ENCODE measurements around the gene HDAC4. TPM values are rescaled to one million over a fixed set of nuclear protein-coding genes. Genes with fewer than 3 reads are reported as not detected.

The HDAC4 gene
- total and polyA plus RNA-seq, 10 of the 15 experiments (the other 5 are each of a cell fraction or from before 2014, with no cell fraction given): 0.22 to 15.7 (median 4.8) TPM

DNA sequence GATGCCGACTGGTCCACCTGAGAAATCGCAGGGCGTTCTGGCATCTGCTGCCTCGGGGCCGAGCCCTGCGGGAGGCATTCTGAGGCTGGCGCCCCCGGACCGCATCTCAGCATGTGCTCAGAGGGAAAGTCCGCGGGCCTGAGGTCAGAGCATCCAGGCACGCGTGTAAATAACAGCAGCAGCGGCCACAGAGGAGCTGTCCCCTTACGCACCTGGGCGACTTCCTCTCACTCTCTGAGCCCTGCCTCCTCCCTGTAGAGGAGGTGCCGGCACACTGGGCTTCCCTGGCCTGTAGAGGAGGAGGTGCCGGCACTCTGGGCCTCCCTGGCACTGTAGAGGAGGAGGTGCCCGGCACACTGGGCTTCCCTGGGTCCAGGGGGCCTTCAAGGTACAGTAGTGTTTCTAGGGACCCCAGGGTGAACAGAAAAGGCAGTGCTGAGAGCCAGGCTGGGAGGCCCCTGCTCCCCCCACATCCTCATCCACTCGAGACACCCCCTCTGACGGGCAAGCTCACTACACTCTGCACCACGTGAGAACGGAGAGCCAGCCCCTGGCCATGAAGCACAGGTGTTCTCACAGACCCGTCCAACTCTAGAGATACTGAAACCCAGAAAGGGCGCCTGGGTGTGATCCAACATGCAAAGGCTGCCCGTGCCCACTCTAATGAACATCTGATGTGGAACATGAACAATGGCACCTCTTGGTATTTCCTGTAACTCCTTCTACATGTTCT lies 263.5 kb downstream of the HDAC4 start:
- no peak for FAIRE-seq
- CTCF ChIA-PET: no interaction called here
- RAD21 ChIA-PET (ENCODE audit: unreplicated experiment): no interaction called here
- no peaks in the 10 kb centered on the region for H3K79me2 ChIP-seq (ENCODE audit: control insufficient read depth, insufficient read depth, low read length)
- H3K27me3 ChIP-seq (replicated peaks in 1 of 2; ENCODE audit: control insufficient read depth in 2 of 2, insufficient read depth in 2 of 2, low read length in 1 of 2): no peaks in the 10 kb centered on the region
- 90% methylated on average over 26 of the region's 26 CpGs for WGBS (ENCODE audit: insufficient coverage, insufficient replicate concordance, low lambda C conversion rate, missing lambda C conversion rate)
- in situ Hi-C loops (cut with MboI) (no loop called here), intact Hi-C loops (cut with micrococcal nuclease; ENCODE audit: unreplicated experiment) (no loop called here)
- H3K4me1 ChIP-seq (ENCODE audit: control insufficient read depth, insufficient read depth, low read length): no peaks in the 10 kb centered on the region
- TF ChIP-seq JUNB (IDR thresholded peaks at IDR 0.05) (no peak), RBBP5 (conservative IDR thresholded peaks at IDR 0.05) (no peak), SIN3A (IDR thresholded peaks at IDR 0.05; ENCODE audit: low read depth, low read length) (no peak), KLF5 (IDR thresholded peaks at IDR 0.05; ENCODE audit: partially characterized antibody) (no peak), GABPA (IDR thresholded peaks at IDR 0.05; ENCODE audit: low read depth) (no peak), MXI1 (IDR thresholded peaks at IDR 0.05; ENCODE audit: low read depth, low read length) (no peak), TAF1 (IDR thresholded peaks at IDR 0.05; ENCODE audit: borderline replicate concordance, low read depth, low read length) (no peak), HDAC2 (IDR thresholded peaks at IDR 0.05) (no peak), EP300 (IDR thresholded peaks at IDR 0.05; ENCODE audit: borderline replicate concordance in 1 of 2, control insufficient read depth in 1 of 2, low read depth in 2 of 2, low read length in 2 of 2) (no peak), POLR2AphosphoS5 (IDR thresholded peaks at IDR 0.05; ENCODE audit: low read length) (no peak), MTA2 (IDR thresholded peaks at IDR 0.05; ENCODE audit: low read depth) (no peak), TCF3 (IDR thresholded peaks at IDR 0.05; ENCODE audit: borderline replicate concordance, insufficient read depth, low read depth, low read length) (no peak), MTA3 (IDR thresholded peaks at IDR 0.05; ENCODE audit: borderline replicate concordance, low read length) (no peak)
- TF ChIP-seq, protein P1, sequence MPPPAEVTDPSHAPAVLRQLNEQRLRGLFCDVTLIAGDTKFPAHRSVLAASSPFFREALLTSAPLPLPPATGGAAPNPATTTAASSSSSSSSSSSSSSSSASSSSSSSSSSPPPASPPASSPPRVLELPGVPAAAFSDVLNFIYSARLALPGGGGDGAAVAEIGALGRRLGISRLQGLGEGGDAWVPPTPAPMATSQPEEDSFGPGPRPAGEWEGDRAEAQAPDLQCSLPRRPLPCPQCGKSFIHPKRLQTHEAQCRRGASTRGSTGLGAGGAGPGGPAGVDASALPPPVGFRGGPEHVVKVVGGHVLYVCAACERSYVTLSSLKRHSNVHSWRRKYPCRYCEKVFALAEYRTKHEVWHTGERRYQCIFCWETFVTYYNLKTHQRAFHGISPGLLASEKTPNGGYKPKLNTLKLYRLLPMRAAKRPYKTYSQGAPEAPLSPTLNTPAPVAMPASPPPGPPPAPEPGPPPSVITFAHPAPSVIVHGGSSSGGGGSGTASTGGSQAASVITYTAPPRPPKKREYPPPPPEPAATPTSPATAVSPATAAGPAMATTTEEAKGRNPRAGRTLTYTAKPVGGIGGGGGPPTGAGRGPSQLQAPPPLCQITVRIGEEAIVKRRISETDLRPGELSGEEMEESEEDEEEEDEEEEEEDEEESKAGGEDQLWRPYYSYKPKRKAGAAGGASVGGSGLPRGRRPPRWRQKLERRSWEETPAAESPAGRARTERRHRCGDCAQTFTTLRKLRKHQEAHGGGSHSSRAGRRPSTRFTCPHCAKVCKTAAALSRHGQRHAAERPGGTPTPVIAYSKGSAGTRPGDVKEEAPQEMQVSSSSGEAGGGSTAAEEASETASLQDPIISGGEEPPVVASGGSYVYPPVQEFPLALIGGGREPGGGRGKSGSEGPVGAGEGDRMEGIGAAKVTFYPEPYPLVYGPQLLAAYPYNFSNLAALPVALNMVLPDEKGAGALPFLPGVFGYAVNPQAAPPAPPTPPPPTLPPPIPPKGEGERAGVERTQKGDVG (CRISPR knock-in tag; IDR thresholded peaks at IDR 0.05): no peak
- DNase-seq (ENCODE audit: low read depth, low spot score): no peak
- no TSS peak for BruUV-seq (replicated peaks)
- no peak for ATAC-seq
- H3K4me3 ChIP-seq: no peak overlapping the region
- no peaks in the 10 kb centered on the region for H4K20me1 ChIP-seq (ENCODE audit: control insufficient read depth, insufficient read depth)
- POLR2A ChIA-PET: no interaction called here
- no peak overlapping the region for H3K4me2 ChIP-seq (ENCODE audit: control insufficient read depth, insufficient read depth)
- no peaks in the 10 kb centered on the region for H3K9me3 ChIP-seq (replicated peaks; ENCODE audit: control insufficient read depth, insufficient read depth, low read length)
- H2AFZ ChIP-seq (ENCODE audit: control insufficient read depth, low read depth, low read length): no peak overlapping the region
- H3K27ac ChIP-seq (ENCODE audit: control insufficient read depth, insufficient read depth): no peak overlapping the region
- SMC1A ChIA-PET (ENCODE audit: uncharacterized antibody, unreplicated experiment): no interaction called here
- H3K36me3 ChIP-seq (ENCODE audit: control insufficient read depth in 2 of 2, insufficient read depth in 2 of 2, low read length in 1 of 2): peaks cover 0 to 2% of the 10 kb centered on the region in 2 experiments; a peak in 2 of 4 replicates
- H3K9ac ChIP-seq (ENCODE audit: control insufficient read depth, insufficient read depth, low read length): no peak overlapping the region

Measured in GM12878 (cell line).